Gastrocnemius medialis (tissue), 4 donors: ENCODE results near the gene FXN.

Experiments used
- CTCF ChIP-seq, 5 experiments: fragments of 450-650 bp in 3 of 5; fragments of 200-600 bp in 2 of 5; sonication (generic) in 2 of 5; IDR thresholded peaks in 4 of 5; conservative IDR thresholded peaks in 1 of 5; 1 replicate in 4 of 5; 2 replicates in 1 of 5; pipeline ENCODE4 v1.5.1; 2016 to 2019; ENCODE audit warnings: antibody characterized with exemption in 5 of 5, mild to moderate bottlenecking in 3 of 5, moderate library complexity in 3 of 5
- POLR2A ChIP-seq, 2 donors: fragments of 450-650 bp; IDR thresholded peaks; one replicate each; pipeline ENCODE4 v1.6.1; 2017; ENCODE audit warnings: antibody characterized with exemption in 2 of 2, mild to moderate bottlenecking in 2 of 2, moderate library complexity in 2 of 2

DNA sequence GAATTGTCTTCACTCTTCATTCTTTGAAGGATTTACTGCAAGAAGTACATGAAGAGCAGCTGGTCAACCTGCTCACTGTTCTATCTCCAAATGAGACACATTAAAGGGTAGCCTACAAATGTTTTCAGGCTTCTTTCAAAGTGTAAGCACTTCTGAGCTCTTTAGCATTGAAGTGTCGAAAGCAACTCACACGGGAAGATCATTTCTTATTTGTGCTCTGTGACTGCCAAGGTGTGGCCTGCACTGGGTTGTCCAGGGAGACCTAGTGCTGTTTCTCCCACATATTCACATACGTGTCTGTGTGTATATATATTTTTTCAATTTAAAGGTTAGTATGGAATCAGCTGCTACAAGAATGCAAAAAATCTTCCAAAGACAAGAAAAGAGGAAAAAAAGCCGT lies 37.6 kb downstream of the FXN start:
- TF ChIP-seq CTCF (IDR thresholded peaks at IDR 0.05 in 4 of 5, conservative IDR thresholded peaks at IDR 0.05 in 1 of 5), result no peak
- TF ChIP-seq POLR2A (IDR thresholded peaks at IDR 0.05), result no peak
